GM18498 (cell line): ENCODE results near the gene CNTNAP2.
A peak's percentile ranks its signal among the peaks of the same experiment; 100 is the strongest.

Experiments
- ATAC-seq: cut with Tn5 transposase; IDR thresholded peaks from one replicate; pipeline ENCODE4 v1.9.1; 2021; ENCODE audit warnings: mild to moderate bottlenecking, moderate library complexity; ENCODE audit not compliant: unreplicated experiment

The CNTNAP2 gene

GRCh38 chr7:147980826-147981813 lies 1864.5 kb downstream of the CNTNAP2 start:
- peak; percentile 89 for ATAC-seq

GRCh38 chr7:147982307-147982706 lies 1865.7 kb downstream of the CNTNAP2 start:
- ATAC-seq, result no peak

- ATAC-seq, result no peak
These were observed 1867.7 kb downstream of the CNTNAP2 start for GRCh38 chr7:147984265-147984664.

DNA sequence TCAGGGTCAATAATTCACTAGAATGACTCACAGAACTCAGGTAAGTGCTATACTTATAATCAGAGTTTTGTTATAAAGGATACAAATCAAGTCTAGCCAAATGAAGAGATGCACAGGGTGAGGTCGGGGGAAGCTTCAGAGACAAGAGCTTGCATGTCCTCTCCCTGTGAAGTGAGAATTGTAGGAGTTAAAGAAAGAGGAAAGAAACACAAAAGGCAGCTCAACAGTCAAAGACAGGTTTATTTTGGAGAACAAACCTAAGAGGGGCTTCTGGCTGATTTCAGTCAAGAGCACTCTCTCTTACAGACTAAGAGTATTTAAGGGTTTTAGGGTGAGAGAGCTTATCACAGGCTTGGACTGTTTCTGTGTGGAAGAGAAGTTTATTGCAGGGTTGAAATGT lies 1873.5 kb downstream of the CNTNAP2 start:
- no peak for ATAC-seq

DNA sequence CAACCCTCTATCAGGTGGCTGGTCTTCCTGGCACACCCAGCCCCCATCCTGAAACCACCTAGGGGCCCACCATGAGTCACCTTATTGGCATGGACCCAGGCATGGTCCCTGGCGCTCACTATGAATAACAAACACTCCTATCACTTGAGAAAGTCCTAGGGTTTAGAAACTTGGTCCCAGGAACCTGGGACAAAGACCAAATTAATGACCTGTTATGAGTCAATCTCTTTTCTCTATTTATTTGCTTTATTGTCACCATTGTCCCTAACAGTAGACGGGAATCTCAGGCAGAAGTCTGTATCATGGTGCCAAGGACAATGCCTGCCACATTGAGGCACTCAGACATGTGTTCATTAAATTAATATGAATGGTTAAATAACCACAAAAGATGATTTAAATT lies 1874.3 kb downstream of the CNTNAP2 start:
- no peak for ATAC-seq

DNA sequence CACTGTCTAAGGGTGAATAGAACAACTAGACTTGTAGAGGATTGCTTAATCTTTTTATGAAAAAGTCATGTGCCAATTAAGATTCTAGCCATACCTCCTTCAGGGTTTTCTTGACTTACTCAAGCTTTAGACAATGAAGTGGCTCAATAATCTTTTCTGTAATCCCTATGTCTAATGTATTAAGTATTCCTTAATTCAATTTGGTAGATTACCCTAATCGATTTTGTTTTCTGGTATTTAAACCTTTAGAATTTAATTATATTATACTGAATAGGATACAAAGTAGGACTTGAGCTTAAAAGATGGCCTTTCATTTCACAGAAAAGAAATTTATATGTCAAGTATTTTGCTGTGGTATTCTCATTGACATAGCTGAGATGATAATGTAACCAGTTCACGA lies 1876.1 kb downstream of the CNTNAP2 start:
- ATAC-seq, result no peak

- no peak for ATAC-seq
These were observed 1881.0 kb downstream of the CNTNAP2 start for GRCh38 chr7:147997636-147998035.

DNA sequence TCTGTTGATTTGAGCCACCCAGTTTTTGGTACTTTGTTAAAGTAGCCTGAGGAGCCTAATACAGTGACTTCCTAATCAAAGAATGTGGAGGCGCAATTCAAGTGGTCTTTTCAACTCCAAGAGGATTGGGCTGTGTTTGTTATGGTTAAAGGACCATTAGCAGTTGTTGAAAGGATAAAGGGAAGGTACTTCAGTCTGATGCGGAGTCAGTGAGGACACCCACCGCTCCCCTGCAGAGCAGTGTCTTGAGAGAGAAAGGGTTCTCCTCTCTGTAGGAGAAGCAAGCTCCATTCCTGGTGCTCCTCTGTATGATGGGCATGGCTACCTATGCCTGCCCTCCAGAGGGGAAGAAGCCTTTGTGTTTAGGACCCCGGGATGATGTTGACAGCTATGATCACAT lies 1883.4 kb downstream of the CNTNAP2 start:
- no peak for ATAC-seq

- ATAC-seq, result no peak
These were observed 1895.2 kb downstream of the CNTNAP2 start for GRCh38 chr7:148011753-148012152.

DNA sequence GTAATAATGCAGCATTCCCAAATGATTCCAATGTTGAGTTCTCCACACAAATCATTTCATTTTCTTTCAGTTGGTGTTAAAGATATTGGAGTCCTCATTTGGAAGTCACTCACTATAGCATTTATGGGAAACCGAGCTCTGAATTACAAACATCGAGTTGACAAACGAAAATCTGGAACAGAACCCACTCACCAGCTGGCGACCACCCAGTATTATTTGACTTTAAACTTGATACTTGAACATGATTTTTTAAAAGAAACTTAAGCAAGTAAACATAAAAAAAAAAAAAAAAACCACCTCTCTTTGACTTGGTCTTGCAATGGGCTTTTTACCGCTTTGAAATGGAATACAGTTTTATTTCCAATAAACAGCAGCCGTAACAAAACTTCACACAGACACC lies 1897.4 kb downstream of the CNTNAP2 start:
- ATAC-seq, result no peak

DNA sequence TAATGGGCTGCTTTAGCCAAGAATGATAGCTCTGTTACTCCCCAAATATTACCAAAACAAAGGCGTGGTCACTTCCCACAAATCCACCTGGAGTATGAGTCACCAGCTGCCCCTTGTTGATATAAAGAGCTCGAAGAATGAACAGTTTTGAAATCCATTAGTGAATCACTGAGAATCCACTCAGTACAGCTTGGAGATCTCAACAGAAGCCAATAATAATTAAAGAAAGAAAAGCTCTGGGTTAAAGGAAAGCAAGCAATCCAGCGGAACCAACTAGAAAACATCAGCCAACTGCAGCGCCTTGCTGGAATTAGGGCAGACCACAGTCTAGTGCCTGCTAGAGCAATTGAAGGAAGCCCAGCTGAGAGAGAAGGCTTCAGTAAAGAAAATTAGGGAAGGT lies 1897.9 kb downstream of the CNTNAP2 start:
- ATAC-seq, result no peak

GRCh38 chr7:148017126-148017525 lies 1900.5 kb downstream of the CNTNAP2 start:
- no peak for ATAC-seq

DNA sequence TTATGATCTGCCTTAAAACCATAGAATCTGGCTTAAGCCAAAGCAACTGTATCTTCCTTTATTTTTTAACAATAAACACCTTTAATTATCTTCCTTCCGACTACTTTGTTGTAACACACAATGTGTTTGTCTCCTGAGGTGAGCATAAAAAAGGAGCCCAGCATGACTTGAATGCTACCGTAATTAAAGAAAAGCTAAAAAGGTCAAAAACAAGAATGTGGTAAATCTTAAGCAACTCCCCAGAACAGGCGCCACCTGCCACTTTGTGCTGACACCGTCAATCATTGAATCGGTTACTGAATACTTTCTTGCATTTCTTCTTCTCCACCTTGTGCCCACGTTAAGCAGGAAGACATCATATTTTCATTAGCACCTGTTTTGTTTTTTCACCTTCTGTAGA lies 1904.1 kb downstream of the CNTNAP2 start:
- no peak for ATAC-seq

DNA sequence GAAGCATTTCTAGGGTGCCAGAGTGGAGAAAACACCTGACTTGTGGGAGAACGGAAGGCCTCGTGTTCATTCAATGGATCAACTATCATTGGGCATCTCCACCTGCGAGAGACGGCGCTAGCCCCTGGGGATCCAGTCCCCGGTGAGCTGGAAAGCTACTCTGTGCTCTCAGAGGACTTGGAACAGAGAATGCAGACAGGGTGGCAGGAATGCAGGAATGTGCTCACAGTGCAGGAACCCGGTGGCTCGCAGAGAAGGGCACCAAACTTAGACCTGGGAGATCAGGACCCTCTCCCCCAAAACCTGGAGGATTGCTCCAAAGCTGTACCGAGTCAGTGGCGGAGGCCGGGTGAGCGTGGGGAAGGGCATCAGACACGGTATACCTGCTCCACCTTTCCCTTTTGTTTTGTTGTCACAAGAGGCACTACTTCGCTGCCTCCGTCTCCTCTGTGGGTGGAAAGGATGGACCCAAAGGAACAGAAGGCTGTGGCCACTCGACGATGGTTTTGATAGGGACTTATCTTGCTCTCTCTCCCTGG lies 1905.0 kb downstream of the CNTNAP2 start:
- no peak for ATAC-seq

GRCh38 chr7:148022832-148023231 lies 1906.2 kb downstream of the CNTNAP2 start:
- no peak for ATAC-seq

DNA sequence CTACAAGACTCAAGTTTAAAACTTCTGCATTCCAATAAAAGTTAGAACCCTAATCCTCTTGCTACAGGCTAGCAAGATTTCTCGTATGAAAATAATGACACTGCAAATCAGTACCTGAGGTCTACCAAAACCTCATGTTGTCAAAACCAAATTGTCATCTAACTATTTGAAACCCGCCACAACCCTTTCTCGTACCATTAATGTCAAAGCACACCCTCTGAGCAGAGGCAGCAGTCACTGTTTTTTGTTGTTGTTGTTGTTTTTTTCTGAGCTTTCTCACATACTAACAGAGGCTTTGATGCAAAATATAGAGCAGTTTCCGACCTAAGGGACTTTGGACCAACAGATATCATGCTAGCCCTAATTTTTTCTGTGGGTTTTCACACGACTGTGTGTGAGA lies 1910.1 kb downstream of the CNTNAP2 start:
- no peak for ATAC-seq

DNA sequence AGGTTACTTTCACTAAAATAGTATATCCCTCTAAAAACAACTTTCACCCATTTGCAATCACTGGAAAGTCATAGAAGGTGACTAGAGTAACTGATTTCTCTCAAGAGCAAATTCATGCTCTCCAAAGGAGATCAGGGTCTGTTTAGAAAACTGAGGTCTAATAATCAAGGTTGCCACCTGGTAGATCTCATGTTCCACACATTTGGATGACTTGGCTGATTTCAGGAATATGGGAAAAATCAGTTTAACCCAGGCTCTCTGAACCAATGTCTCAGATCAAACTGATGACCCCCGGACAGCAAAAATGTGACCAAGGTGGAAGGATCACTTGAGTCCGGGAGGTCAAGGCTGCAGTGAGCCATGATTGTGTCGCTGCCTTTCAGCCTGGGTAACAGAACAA lies 1911.6 kb downstream of the CNTNAP2 start:
- ATAC-seq, result no peak

GRCh38 chr7:148031019-148031418 lies 1914.4 kb downstream of the CNTNAP2 start:
- ATAC-seq, result no peak

- no peak for ATAC-seq
These were observed 1915.2 kb downstream of the CNTNAP2 start for GRCh38 chr7:148031811-148032210.

DNA sequence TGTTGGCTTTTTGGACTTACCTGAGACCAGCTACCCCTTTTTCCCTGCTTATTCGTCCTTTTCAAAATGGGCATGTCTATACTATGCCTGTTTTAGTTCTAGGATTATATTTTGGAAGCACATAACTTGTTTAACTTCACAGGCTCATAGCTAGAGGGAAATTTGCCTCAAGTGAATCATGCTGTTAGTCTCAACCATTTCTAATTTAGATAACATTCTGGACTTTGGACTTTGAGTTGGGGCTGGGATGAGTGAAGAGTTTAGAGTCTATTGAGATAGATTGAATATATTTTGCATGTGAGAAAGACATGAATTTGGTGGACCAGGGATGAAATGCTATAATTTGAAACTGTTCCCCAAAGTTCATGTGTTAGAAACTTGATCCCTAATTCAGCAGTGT lies 1919.3 kb downstream of the CNTNAP2 start:
- ATAC-seq, result no peak

GRCh38 chr7:148037044-148037443 lies 1920.4 kb downstream of the CNTNAP2 start:
- no peak for ATAC-seq

- ATAC-seq, result no peak
These were observed 1924.6 kb downstream of the CNTNAP2 start for GRCh38 chr7:148041156-148041555.
